Measurements from ENCODE around the gene DNLZ. TPM values are rescaled to one million over a fixed set of nuclear protein-coding genes. Genes with fewer than 3 reads are reported as not detected.

The DNLZ gene
- total and polyA plus RNA-seq, 4 donors, result 2.0 to 7.1 (median 4.5) TPM

DNA sequence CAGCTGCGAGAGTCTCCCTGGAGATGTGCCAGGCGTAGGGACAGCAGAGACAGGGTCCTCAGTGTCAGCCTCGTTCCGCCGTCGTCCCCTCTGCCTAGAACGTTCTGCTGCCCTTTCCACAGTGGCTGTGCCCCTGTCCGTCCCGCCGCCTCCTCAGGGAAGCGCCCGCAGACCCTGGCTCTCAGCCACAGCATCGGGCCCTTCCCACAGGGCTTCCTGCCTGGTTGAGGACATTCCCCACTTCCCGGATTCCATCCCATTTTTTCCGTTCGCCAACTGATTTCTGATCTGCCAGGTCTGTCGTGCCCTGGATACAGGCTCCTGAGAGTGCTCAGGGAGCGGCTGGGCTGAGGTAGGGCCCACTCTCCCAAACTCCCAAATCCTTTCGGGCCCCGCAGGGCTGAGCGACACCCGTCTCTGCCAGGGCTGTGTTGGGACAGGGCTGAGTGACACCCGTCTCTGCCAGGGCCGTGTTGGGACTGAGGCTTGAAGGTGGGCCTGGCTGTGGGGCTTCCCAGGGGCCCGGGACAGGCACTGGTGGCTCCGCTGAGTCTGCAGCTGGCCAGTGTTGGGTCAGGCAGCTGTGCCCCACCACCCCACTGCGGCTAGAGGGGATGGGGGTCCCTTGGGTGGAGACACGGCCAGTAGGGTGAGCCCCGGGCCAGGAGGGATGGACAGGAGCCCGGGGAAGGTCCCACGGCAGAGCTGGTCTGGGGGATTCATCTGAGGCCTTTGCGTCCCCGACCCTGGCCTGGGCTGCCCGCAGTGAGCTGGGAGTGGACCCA is 15.9 kb downstream of the DNLZ start:
- TF ChIP-seq, protein P1, sequence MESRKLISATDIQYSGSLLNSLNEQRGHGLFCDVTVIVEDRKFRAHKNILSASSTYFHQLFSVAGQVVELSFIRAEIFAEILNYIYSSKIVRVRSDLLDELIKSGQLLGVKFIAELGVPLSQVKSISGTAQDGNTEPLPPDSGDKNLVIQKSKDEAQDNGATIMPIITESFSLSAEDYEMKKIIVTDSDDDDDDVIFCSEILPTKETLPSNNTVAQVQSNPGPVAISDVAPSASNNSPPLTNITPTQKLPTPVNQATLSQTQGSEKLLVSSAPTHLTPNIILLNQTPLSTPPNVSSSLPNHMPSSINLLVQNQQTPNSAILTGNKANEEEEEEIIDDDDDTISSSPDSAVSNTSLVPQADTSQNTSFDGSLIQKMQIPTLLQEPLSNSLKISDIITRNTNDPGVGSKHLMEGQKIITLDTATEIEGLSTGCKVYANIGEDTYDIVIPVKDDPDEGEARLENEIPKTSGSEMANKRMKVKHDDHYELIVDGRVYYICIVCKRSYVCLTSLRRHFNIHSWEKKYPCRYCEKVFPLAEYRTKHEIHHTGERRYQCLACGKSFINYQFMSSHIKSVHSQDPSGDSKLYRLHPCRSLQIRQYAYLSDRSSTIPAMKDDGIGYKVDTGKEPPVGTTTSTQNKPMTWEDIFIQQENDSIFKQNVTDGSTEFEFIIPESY (IDR thresholded peaks at IDR 0.05), result no peak
- TF ChIP-seq, protein P2, sequence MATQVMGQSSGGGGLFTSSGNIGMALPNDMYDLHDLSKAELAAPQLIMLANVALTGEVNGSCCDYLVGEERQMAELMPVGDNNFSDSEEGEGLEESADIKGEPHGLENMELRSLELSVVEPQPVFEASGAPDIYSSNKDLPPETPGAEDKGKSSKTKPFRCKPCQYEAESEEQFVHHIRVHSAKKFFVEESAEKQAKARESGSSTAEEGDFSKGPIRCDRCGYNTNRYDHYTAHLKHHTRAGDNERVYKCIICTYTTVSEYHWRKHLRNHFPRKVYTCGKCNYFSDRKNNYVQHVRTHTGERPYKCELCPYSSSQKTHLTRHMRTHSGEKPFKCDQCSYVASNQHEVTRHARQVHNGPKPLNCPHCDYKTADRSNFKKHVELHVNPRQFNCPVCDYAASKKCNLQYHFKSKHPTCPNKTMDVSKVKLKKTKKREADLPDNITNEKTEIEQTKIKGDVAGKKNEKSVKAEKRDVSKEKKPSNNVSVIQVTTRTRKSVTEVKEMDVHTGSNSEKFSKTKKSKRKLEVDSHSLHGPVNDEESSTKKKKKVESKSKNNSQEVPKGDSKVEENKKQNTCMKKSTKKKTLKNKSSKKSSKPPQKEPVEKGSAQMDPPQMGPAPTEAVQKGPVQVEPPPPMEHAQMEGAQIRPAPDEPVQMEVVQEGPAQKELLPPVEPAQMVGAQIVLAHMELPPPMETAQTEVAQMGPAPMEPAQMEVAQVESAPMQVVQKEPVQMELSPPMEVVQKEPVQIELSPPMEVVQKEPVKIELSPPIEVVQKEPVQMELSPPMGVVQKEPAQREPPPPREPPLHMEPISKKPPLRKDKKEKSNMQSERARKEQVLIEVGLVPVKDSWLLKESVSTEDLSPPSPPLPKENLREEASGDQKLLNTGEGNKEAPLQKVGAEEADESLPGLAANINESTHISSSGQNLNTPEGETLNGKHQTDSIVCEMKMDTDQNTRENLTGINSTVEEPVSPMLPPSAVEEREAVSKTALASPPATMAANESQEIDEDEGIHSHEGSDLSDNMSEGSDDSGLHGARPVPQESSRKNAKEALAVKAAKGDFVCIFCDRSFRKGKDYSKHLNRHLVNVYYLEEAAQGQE (IDR thresholded peaks at IDR 0.05), result no peak
- no peak for TF ChIP-seq NR2F2 (IDR thresholded peaks at IDR 0.05)
- TF ChIP-seq, protein P3, sequence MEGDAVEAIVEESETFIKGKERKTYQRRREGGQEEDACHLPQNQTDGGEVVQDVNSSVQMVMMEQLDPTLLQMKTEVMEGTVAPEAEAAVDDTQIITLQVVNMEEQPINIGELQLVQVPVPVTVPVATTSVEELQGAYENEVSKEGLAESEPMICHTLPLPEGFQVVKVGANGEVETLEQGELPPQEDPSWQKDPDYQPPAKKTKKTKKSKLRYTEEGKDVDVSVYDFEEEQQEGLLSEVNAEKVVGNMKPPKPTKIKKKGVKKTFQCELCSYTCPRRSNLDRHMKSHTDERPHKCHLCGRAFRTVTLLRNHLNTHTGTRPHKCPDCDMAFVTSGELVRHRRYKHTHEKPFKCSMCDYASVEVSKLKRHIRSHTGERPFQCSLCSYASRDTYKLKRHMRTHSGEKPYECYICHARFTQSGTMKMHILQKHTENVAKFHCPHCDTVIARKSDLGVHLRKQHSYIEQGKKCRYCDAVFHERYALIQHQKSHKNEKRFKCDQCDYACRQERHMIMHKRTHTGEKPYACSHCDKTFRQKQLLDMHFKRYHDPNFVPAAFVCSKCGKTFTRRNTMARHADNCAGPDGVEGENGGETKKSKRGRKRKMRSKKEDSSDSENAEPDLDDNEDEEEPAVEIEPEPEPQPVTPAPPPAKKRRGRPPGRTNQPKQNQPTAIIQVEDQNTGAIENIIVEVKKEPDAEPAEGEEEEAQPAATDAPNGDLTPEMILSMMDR (IDR thresholded peaks at IDR 0.05; ENCODE audit: low read depth, low read length, missing input control), result no peak
- TF ChIP-seq FOXA1 (IDR thresholded peaks at IDR 0.05), result no peak
- TF ChIP-seq, protein P4, sequence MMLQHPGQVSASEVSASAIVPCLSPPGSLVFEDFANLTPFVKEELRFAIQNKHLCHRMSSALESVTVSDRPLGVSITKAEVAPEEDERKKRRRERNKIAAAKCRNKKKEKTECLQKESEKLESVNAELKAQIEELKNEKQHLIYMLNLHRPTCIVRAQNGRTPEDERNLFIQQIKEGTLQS (IDR thresholded peaks at IDR 0.05), result no peak
- no peak for TF ChIP-seq HNF4A (conservative IDR thresholded peaks at IDR 0.05)
- no peak for TF ChIP-seq SP1 (IDR thresholded peaks at IDR 0.05)
- TF ChIP-seq RXRA (IDR thresholded peaks at IDR 0.05), result no peak
- no peak for TF ChIP-seq HNF4G (IDR thresholded peaks at IDR 0.05)
- TF ChIP-seq, protein P5, sequence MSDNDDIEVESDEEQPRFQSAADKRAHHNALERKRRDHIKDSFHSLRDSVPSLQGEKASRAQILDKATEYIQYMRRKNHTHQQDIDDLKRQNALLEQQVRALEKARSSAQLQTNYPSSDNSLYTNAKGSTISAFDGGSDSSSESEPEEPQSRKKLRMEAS (IDR thresholded peaks at IDR 0.05), result no peak
- no peak for TF ChIP-seq FOXA2 (IDR thresholded peaks at IDR 0.05)
- Histone ChIP-seq H3K27me3 (ENCODE audit: control insufficient read depth in 4 of 4, insufficient read depth in 4 of 4, low read length in 3 of 4) (no peaks in the 10 kb centered on the region), H3K4me1 (ENCODE audit: control insufficient read depth in 4 of 4, insufficient read depth in 4 of 4, low read length in 3 of 4) (peaks cover 0 to 7% (median 3%) of the 10 kb centered on the region in 4 donors), H3K36me3 (ENCODE audit: control insufficient read depth in 4 of 4, insufficient read depth in 3 of 4, low read depth in 1 of 4, low read length in 3 of 4) (no peaks in the 10 kb centered on the region), H3K4me3 (ENCODE audit: low read depth in 1 of 3, low read length in 3 of 3) (no peak overlapping the region), H3K9me3 (ENCODE audit: control insufficient read depth in 4 of 4, low read length in 3 of 4) (no peaks in the 10 kb centered on the region), H3K9ac (ENCODE audit: low read depth in 1 of 2, low read length in 2 of 2) (no peak overlapping the region), H3K27ac (ENCODE audit: low read depth in 1 of 2, low read length in 2 of 2) (no peak overlapping the region)
- WGBS, result 85% methylated on average over 34 of the region's 34 CpGs
- no peak for DNase-seq (ENCODE audit: low spot score)

DNA sequence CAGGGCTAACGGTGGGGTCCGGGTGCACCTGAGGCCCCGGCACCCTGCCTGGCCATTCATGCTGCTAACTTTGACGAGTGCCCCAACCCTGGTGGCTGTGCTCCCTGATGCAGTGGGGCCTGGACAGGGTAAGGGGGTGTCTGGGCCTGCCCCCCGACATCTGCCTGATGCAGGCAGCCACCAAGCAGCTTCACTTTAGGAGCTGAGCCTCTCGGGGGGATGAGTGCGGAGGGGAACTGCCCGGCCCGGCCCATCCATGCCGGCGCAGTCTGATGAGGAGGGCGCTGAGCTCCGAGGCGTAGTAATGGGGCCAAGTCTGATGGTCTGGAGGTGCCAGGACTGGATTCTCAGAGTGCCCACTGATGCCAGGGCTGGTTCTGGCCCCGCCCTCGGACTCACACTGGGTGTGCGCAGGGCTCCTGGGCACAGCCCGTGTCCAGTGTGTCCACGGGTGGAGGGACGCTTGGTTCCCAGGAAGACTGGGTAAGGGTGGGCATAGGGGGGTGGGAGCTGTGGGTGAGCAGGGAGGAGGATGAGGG is 16.5 kb downstream of the DNLZ start:
- no peak for TF ChIP-seq TAF1 (conservative IDR thresholded peaks at IDR 0.05)
- no peak for TF ChIP-seq FOXA1 (IDR thresholded peaks at IDR 0.05)
- no peak for TF ChIP-seq FOXA2 (IDR thresholded peaks at IDR 0.05)
- TF ChIP-seq YY1 (IDR thresholded peaks at IDR 0.05), result no peak
- TF ChIP-seq, protein P5 (IDR thresholded peaks at IDR 0.05), result no peak
- no peak for TF ChIP-seq NR2F2 (IDR thresholded peaks at IDR 0.05)
- TF ChIP-seq, protein P4 (IDR thresholded peaks at IDR 0.05), result no peak
- TF ChIP-seq, protein P1 (IDR thresholded peaks at IDR 0.05), result no peak
- TF ChIP-seq, protein P3 (IDR thresholded peaks at IDR 0.05; ENCODE audit: low read depth, low read length, missing input control), result no peak
- H3K27me3 ChIP-seq (ENCODE audit: control insufficient read depth in 4 of 4, insufficient read depth in 4 of 4, low read length in 3 of 4), result no peaks in the 10 kb centered on the region
- DNase-seq (ENCODE audit: low spot score), result no peak
- H3K36me3 ChIP-seq (ENCODE audit: control insufficient read depth in 4 of 4, insufficient read depth in 3 of 4, low read depth in 1 of 4, low read length in 3 of 4), result no peaks in the 10 kb centered on the region
- 93% methylated on average over 20 of the region's 20 CpGs for WGBS
- H3K27ac ChIP-seq (ENCODE audit: low read depth in 1 of 2, low read length in 2 of 2), result no peak overlapping the region
- no peak overlapping the region for H3K9ac ChIP-seq (ENCODE audit: low read depth in 1 of 2, low read length in 2 of 2)
- no peak overlapping the region for H3K4me3 ChIP-seq (ENCODE audit: low read depth in 1 of 3, low read length in 3 of 3)
- no peaks in the 10 kb centered on the region for H3K9me3 ChIP-seq (ENCODE audit: control insufficient read depth in 4 of 4, low read length in 3 of 4)
- H3K4me1 ChIP-seq (ENCODE audit: control insufficient read depth in 4 of 4, insufficient read depth in 4 of 4, low read length in 3 of 4), result peaks cover 0 to 7% (median 4%) of the 10 kb centered on the region in 4 donors
